A549 (cell line): ENCODE data around the gene TAOK3. TPM values are rescaled to one million over a fixed set of nuclear protein-coding genes. Genes with fewer than 3 reads are reported as not detected.
"Not testable (repeated sequence)": the region's sequence is repeated elsewhere in the genome, so short reads cannot be mapped to it uniquely, and the experiment has no call there.

Experiments
- ATAC-seq, 2 experiments: fragments of 200-7000 bp in 1 of 2; fragments of >200 bp in 1 of 2; cut with Nextera tagmentation in 1 of 2; cut with Tn5 transposase in 1 of 2; 3 replicates each; pipeline versions ENCODE4 v1.8.0 to v1.9.1; 2018 to 2020; ENCODE audit warnings: mild to moderate bottlenecking in 1 of 2, moderate library complexity in 1 of 2
- CTCF ChIA-PET: fragments of 300-600 bp; sonication (Branson Sonifier 250); formaldehyde crosslinking; extraction: SDS; loops from one replicate; lab custom pipeline; 2021; ENCODE audit warnings: antibody characterized with exemption, inconsistent platforms; lab: Yijun Ruan, JAX
- POLR2A ChIA-PET: fragments of 350-600 bp; formaldehyde crosslinking; extraction: SDS; loops from one replicate; lab custom pipeline; 2021; ENCODE audit warnings: antibody characterized with exemption, inconsistent platforms; lab: Yijun Ruan, JAX
- DNase-seq, 2 experiments: peaks; one replicate each; pipeline versions ENCODE4 v3.0.0 to v3.0.0-alpha.2; 2011 to 2016; ENCODE audit warnings: low read depth in 1 of 2, low spot score in 1 of 2
- FAIRE-seq: peaks from 2 replicates; lab custom pipeline; 2011; peaks lifted over from hg19 to GRCh38; lab: Jason Lieb, UNC
- H3K27ac ChIP-seq, 2 experiments: fragments of >200 bp; sonication (Bioruptor Twin); formaldehyde crosslinking; 3 replicates each; pipeline ENCODE4 v1.5.1; 2016 to 2017
- H3K4me1 ChIP-seq: fragments of >200 bp; sonication (Bioruptor Twin); formaldehyde crosslinking; 3 replicates; pipeline ENCODE4 v1.6.1; 2016
- H3K4me2 ChIP-seq: fragments of >200 bp; sonication (Bioruptor Twin); formaldehyde crosslinking; 3 replicates; pipeline ENCODE4 v1.6.1; 2016
- H3K4me3 ChIP-seq: fragments of >200 bp; sonication (Bioruptor Twin); formaldehyde crosslinking; 3 replicates; pipeline ENCODE4 v1.5.1; 2016
- H3K9me3 ChIP-seq: fragments of >200 bp; sonication (Bioruptor Twin); formaldehyde crosslinking; 3 replicates; pipeline ENCODE4 v1.6.1; 2016
- CBX8 ChIP-seq: fragments of 200-600 bp; sonication (generic); IDR thresholded peaks from 2 replicates; pipeline ENCODE4 v1.6.1; 2016
- EHMT2 ChIP-seq: fragments of 200-600 bp; sonication (generic); IDR thresholded peaks from 2 replicates; pipeline ENCODE4 v1.6.1; 2016; ENCODE audit warnings: antibody characterized with exemption, low read depth, mild to moderate bottlenecking, moderate library complexity
- FOSB ChIP-seq: fragments of 250-450 bp; sonication (Bioruptor Pico); IDR thresholded peaks from 2 replicates; pipeline ENCODE4 v1.5.0; 2020; ENCODE audit warnings: mild to moderate bottlenecking, moderate library complexity
- FOSL2 ChIP-seq, 2 experiments: fragments of 450-650 bp in 1 of 2; fragments of >200 bp in 1 of 2; sonication (Bioruptor Twin) in 1 of 2; formaldehyde crosslinking; IDR thresholded peaks; 2 replicates each; pipeline versions ENCODE4 v1.5.0 to v1.6.1; 2016 to 2020; ENCODE audit warnings: mild to moderate bottlenecking in 1 of 2, moderate library complexity in 1 of 2
- FOXS1 ChIP-seq: fragments of 250-450 bp; sonication (Bioruptor Pico); IDR thresholded peaks from 2 replicates; pipeline ENCODE4 v1.5.0; 2020; ENCODE audit warnings: mild to moderate bottlenecking, moderate library complexity
- HEYL ChIP-seq: fragments of 250-450 bp; sonication (Bioruptor Pico); IDR thresholded peaks from 2 replicates; pipeline ENCODE4 v1.8.0; 2021; ENCODE audit warnings: mild to moderate bottlenecking, moderate library complexity
- HOXA7 ChIP-seq: fragments of 250-450 bp; sonication (Bioruptor Pico); IDR thresholded peaks from 2 replicates; pipeline ENCODE4 v1.5.0; 2020; ENCODE audit warnings: mild to moderate bottlenecking, moderate library complexity
- HOXB5 ChIP-seq: fragments of 250-450 bp; sonication (Bioruptor Pico); IDR thresholded peaks from 2 replicates; pipeline ENCODE4 v1.5.0; 2020; ENCODE audit warnings: mild to moderate bottlenecking, moderate library complexity
- MYC ChIP-seq: IDR thresholded peaks from 2 replicates; pipeline ENCODE4 v1.6.1; 2012; ENCODE audit warnings: mild to moderate bottlenecking, inconsistent platforms, low read length, improper control_type of control experiment, borderline replicate concordance
- NPAS2 ChIP-seq: fragments of 250-450 bp; sonication (Bioruptor Pico); IDR thresholded peaks from 2 replicates; pipeline ENCODE4 v1.8.0; 2022; ENCODE audit warnings: mild to moderate bottlenecking, moderate library complexity, borderline replicate concordance
- NR3C1 ChIP-seq: fragments of >200 bp; sonication (Bioruptor Twin); formaldehyde crosslinking; IDR thresholded peaks from 3 replicates; pipeline ENCODE4 v1.6.1; 2017
- PHF8 ChIP-seq: fragments of 200-600 bp; sonication (generic); IDR thresholded peaks from 2 replicates; pipeline ENCODE4 v1.6.1; 2016; ENCODE audit warnings: low read depth, mild to moderate bottlenecking, antibody characterized with exemption, moderate library complexity, borderline replicate concordance
- POLR2A ChIP-seq: IDR thresholded peaks from 2 replicates; pipeline ENCODE4 v1.6.1; 2012; ENCODE audit warnings: mild to moderate bottlenecking, low read length
- POLR2AphosphoS2 ChIP-seq: conservative IDR thresholded peaks from 2 replicates; pipeline ENCODE4 v1.6.1; 2012; ENCODE audit warnings: low read length, improper control_type of control experiment, inconsistent platforms
- RFX5 ChIP-seq: fragments of 450-650 bp; IDR thresholded peaks from 2 replicates; pipeline ENCODE4 v1.7.1; 2014; ENCODE audit warnings: antibody characterized with exemption, mild to moderate bottlenecking, moderate library complexity
- RNF2 ChIP-seq: fragments of 200-600 bp; sonication (generic); IDR thresholded peaks from 2 replicates; pipeline ENCODE4 v1.6.1; 2016; ENCODE audit warnings: low read depth, mild to moderate bottlenecking, antibody characterized with exemption, moderate library complexity, borderline replicate concordance
- SREBF2 ChIP-seq: fragments of 450-650 bp; IDR thresholded peaks from 2 replicates; pipeline ENCODE4 v1.6.1; 2014; ENCODE audit warnings: mild to moderate bottlenecking, moderate library complexity
- USF2 ChIP-seq: fragments of 450-650 bp; IDR thresholded peaks from 2 replicates; pipeline ENCODE4 v1.6.1; 2014; ENCODE audit warnings: antibody characterized with exemption
- ZC3H11A ChIP-seq: fragments of 450-650 bp; IDR thresholded peaks from 2 replicates; pipeline ENCODE4 v1.6.1; 2014; ENCODE audit warnings: antibody characterized with exemption, mild to moderate bottlenecking
- ZSCAN20 ChIP-seq: fragments of 250-450 bp; sonication (Bioruptor Pico); IDR thresholded peaks from 2 replicates; pipeline ENCODE4 v1.8.0; 2022; ENCODE audit warnings: mild to moderate bottlenecking, moderate library complexity
- WGBS: methylation state at CpG from one replicate; pipeline ENCODE4 v1.1.6; 2017; ENCODE audit errors: missing lambda C conversion rate; 5-methylcytosine and 5-hydroxymethylcytosine counted together
- polyA plus RNA-seq, 4 experiments: library from polyadenylated mRNA; depleted of rRNA in 3 of 4; stranded (reverse); fragments of >200 nt; fragmentation: RNase III in 1 of 4; extraction: RNeasy Plus Mini Kit Qiagen cat#74134 plus additional on column Dnase treatment in 1 of 4; gene quantifications; 2 replicates in 3 of 4; 3 replicates in 1 of 4; pipeline ENCODE4 v1.2.3, GENCODE V29; 2011 to 2017
- TF ChIP-seq, protein P1 (sequence below): fragments of 150-350 bp; IDR thresholded peaks from 2 replicates; pipeline ENCODE4 v1.6.1; 2014; ENCODE audit warnings: low read depth, mild to moderate bottlenecking, low read length
- TF ChIP-seq, protein P2 (sequence below): fragments of >200 bp; sonication (Bioruptor Twin); formaldehyde crosslinking; IDR thresholded peaks from 3 replicates; pipeline ENCODE4 v1.5.1; 2016

The TAOK3 gene
- polyA plus RNA-seq, 2 of the 4 experiments (the other 2 are of a cell fraction), result 13.1 to 27.6 TPM

GRCh38 chr12:118256352-118256751 is 116.4 kb downstream of the TAOK3 start:
- H3K4me1 ChIP-seq, result no peaks in the 10 kb centered on the region
- CTCF ChIA-PET, result interaction anchor here (1.0 kb wide), 1 partner anchor 120 kb away, joined by 3 read pairs; the partner anchor contains the start of gene SUDS3
- H3K4me3 ChIP-seq, result no peak overlapping the region
- 89% methylated on average over 1 of the region's 1 CpG for WGBS
- TF ChIP-seq CBX8 (no peak), RFX5 (no peak), HEYL (CRISPR knock-in tag) (no peak), HOXB5 (CRISPR knock-in tag) (no peak), FOSL2 (IDR thresholded peaks at IDR 0.05) (no peak), FOSL2 (CRISPR knock-in tag; IDR thresholded peaks at IDR 0.05) (no peak), FOSB (CRISPR knock-in tag) (no peak), RNF2 (no peak), PHF8 (no peak), USF2 (no peak), ZC3H11A (no peak), NR3C1 (no peak), POLR2AphosphoS2 (no peak), NPAS2 (CRISPR knock-in tag) (no peak), EHMT2 (no peak), SREBF2 (no peak)
- TF ChIP-seq, protein P1, sequence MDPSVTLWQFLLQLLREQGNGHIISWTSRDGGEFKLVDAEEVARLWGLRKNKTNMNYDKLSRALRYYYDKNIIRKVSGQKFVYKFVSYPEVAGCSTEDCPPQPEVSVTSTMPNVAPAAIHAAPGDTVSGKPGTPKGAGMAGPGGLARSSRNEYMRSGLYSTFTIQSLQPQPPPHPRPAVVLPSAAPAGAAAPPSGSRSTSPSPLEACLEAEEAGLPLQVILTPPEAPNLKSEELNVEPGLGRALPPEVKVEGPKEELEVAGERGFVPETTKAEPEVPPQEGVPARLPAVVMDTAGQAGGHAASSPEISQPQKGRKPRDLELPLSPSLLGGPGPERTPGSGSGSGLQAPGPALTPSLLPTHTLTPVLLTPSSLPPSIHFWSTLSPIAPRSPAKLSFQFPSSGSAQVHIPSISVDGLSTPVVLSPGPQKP, result no peak
- peaks cover 6% of the 10 kb centered on the region; the same call in 1 of the 3 replicates for H3K9me3 ChIP-seq
- DNase-seq, result no peak
- no peak for FAIRE-seq
- no peak for ATAC-seq
- no peak overlapping the region for H3K27ac ChIP-seq
- POLR2A ChIA-PET, result no interaction called here
- H3K4me2 ChIP-seq, result no peak overlapping the region

DNA sequence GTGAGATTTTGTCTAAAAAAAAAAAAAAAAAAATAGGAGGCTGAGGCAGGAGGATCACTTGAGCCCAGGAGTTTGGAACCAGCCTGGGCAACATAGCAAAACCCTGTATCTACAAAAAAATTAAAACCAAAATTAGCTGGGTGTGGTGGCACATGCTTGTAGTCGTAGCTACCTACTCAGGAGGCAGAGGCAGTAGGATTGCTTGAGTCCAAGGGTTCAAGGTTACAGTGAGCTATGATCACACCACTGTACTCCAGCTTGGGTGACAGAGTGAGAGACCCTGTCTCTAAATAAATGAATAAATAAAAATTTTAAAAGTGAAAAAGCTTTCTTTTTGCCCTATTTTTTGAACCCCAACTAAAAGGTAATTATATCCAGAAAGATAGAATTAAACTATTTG is 123.2 kb downstream of the TAOK3 start:
- POLR2A ChIA-PET, result interaction anchor here (0.7 kb wide), 1 partner anchor 19 kb away, joined by 3 read pairs; no protein-coding TSS in a partner anchor
- TF ChIP-seq EHMT2, result no peak
- TF ChIP-seq HOXB5 (CRISPR knock-in tag), result no peak
- TF ChIP-seq POLR2A, result no peak
- no peak for TF ChIP-seq ZSCAN20 (CRISPR knock-in tag)
- no peak for TF ChIP-seq USF2
- TF ChIP-seq, protein P2, sequence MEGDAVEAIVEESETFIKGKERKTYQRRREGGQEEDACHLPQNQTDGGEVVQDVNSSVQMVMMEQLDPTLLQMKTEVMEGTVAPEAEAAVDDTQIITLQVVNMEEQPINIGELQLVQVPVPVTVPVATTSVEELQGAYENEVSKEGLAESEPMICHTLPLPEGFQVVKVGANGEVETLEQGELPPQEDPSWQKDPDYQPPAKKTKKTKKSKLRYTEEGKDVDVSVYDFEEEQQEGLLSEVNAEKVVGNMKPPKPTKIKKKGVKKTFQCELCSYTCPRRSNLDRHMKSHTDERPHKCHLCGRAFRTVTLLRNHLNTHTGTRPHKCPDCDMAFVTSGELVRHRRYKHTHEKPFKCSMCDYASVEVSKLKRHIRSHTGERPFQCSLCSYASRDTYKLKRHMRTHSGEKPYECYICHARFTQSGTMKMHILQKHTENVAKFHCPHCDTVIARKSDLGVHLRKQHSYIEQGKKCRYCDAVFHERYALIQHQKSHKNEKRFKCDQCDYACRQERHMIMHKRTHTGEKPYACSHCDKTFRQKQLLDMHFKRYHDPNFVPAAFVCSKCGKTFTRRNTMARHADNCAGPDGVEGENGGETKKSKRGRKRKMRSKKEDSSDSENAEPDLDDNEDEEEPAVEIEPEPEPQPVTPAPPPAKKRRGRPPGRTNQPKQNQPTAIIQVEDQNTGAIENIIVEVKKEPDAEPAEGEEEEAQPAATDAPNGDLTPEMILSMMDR, result no peak
- no peak for TF ChIP-seq POLR2AphosphoS2
- TF ChIP-seq, protein P1, result no peak
- no peak for TF ChIP-seq MYC
- TF ChIP-seq HOXA7 (CRISPR knock-in tag), result no peak
- no peak for TF ChIP-seq FOXS1 (CRISPR knock-in tag)
- no peak for TF ChIP-seq NR3C1
- TF ChIP-seq SREBF2, result no peak
- ATAC-seq, result no peak

DNA sequence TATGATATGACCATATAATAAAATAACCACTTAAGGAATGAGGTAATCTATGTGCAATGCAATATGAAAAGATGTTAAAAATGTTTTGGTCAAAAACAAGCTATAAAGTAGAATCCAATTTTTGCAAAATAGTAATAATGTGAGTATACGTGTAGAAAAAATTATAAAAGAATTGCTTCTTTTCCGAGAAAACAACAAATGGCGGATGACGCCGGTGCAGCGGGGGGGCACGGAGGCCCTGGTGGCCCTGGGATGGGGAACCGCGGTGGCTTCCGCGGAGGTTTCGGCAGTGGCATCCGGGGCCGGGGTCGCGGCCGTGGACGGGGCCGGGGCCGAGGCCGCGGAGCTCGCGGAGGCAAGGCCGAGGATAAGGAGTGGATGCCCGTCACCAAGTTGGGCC is 126.8 kb downstream of the TAOK3 start:
- H3K4me3 ChIP-seq, CTCF ChIA-PET, POLR2A ChIA-PET, H3K4me1 ChIP-seq, H3K9me3 ChIP-seq, FAIRE-seq, DNase-seq, ATAC-seq, H3K4me2 ChIP-seq, H3K27ac ChIP-seq: not testable (repeated sequence)
- 93% methylated on average over 26 of the region's 26 CpGs for WGBS

More for the DNA sequence above, 123.2 kb downstream of the TAOK3 start:
- DNase-seq, result no peak
- CTCF ChIA-PET, result interaction anchor here (0.6 kb wide), 1 partner anchor 1445 kb away, joined by 3 read pairs; no protein-coding TSS in a partner anchor
- Histone ChIP-seq H3K4me2 (no peak overlapping the region), H3K27ac (no peak overlapping the region), H3K4me3 (no peak overlapping the region), H3K9me3 (no peaks in the 10 kb centered on the region), H3K4me1 (no peaks in the 10 kb centered on the region)
- FAIRE-seq, result no peak
- 83% methylated on average over 1 of the region's 1 CpG for WGBS
